Suprapubic skin (tissue), 4 donors: ENCODE measurements around the gene SYNPO2.

Source experiments
- CTCF ChIP-seq, 2 donors: fragments of 200-600 bp in 1 of 2; fragments of 450-650 bp in 1 of 2; sonication (generic) in 1 of 2; IDR thresholded peaks; one replicate each; pipeline ENCODE4 v1.5.1; 2016 to 2019; ENCODE audit warnings: antibody characterized with exemption in 2 of 2, mild to moderate bottlenecking in 1 of 2, moderate library complexity in 1 of 2
- EP300 ChIP-seq: sonication (generic); formaldehyde crosslinking; IDR thresholded peaks from one replicate; pipeline ENCODE4 v1.6.1; 2017; ENCODE audit warnings: antibody characterized with exemption
- POLR2A ChIP-seq, 2 donors: fragments of 450-650 bp; IDR thresholded peaks; one replicate each; pipeline ENCODE4 v1.6.1; 2017; ENCODE audit warnings: antibody characterized with exemption in 2 of 2, mild to moderate bottlenecking in 2 of 2, moderate library complexity in 2 of 2
- POLR2AphosphoS5 ChIP-seq, 3 donors: sonication (generic); formaldehyde crosslinking; IDR thresholded peaks; one replicate each; pipeline ENCODE4 v1.6.1; 2017; ENCODE audit warnings: antibody characterized with exemption in 3 of 3

GRCh38 chr4:118988635-118988972, 100.0 kb downstream of the SYNPO2 start:
- TF ChIP-seq CTCF (IDR thresholded peaks at IDR 0.05): no peak
- TF ChIP-seq POLR2AphosphoS5 (IDR thresholded peaks at IDR 0.05): no peak
- TF ChIP-seq EP300: no peak
- no peak for TF ChIP-seq POLR2A (IDR thresholded peaks at IDR 0.05)
